ENCODE results near the gene NEK6.

DNA sequence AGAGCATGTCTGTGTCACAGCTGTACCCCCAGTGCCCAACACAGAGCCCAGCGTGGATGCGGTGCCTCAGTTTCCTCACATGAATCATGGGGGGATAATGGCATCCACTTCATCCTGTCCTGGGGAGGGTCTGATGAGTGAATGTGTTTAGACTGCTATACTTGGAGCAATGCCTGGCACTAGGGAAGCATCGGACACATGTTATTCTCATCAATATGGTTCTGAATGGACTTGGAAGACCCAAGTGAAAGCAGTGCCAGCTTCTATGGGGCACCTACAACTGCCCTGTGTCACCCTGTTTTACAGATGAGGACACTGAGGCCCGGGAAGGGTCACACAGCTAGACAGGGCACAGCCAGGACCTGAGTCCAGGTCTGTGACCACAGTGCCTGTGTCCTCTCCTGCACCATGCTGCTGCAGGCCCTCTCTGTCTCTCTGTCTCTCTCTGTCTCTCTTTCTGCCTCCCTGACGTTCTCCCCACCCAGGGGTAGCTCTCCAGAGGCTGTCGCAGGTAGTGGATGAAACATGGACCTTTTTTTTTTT lies 42.3 kb upstream of the NEK6 start:
- no peak for TF ChIP-seq CTCF (IDR thresholded peaks at IDR 0.05)
- no peak for TF ChIP-seq POLR2A (IDR thresholded peaks at IDR 0.05)

All from adrenal gland (tissue), 5 donors.